HepG2 (cell line): ENCODE measurements around the gene SLC41A1. TPM values are rescaled to one million over a fixed set of nuclear protein-coding genes. Genes with fewer than 3 reads are reported as not detected.

Experiments
- ARID4A ChIP-seq: sonication (generic); formaldehyde crosslinking; IDR thresholded peaks from 2 replicates; pipeline ENCODE4 v1.5.0; 2020; ENCODE audit warnings: mild to moderate bottlenecking, missing genetic modification reagents, borderline replicate concordance
- CENPX ChIP-seq: sonication (generic); formaldehyde crosslinking; IDR thresholded peaks from 2 replicates; pipeline ENCODE4 v1.9.0; 2021; ENCODE audit warnings: mild to moderate bottlenecking, missing genetic modification reagents, moderate library complexity
- DDIT3 ChIP-seq: sonication (generic); formaldehyde crosslinking; IDR thresholded peaks from 2 replicates; pipeline ENCODE4 v1.4.0; 2020; ENCODE audit warnings: mild to moderate bottlenecking, missing genetic modification reagents
- FOSL1 ChIP-seq: sonication (generic); formaldehyde crosslinking; IDR thresholded peaks from 2 replicates; pipeline ENCODE4 v1.9.0; 2021; ENCODE audit warnings: missing genetic modification reagents, borderline replicate concordance
- MAFF ChIP-seq: IDR thresholded peaks from 2 replicates; pipeline ENCODE4 v1.6.1; 2011; ENCODE audit warnings: low read depth, low read length, improper control_type of control experiment
- MAFG ChIP-seq: sonication (generic); formaldehyde crosslinking; IDR thresholded peaks from 2 replicates; pipeline ENCODE4 v1.5.1; 2020; ENCODE audit warnings: mild to moderate bottlenecking, missing genetic modification reagents
- PAX8 ChIP-seq: sonication (generic); formaldehyde crosslinking; IDR thresholded peaks from 2 replicates; pipeline ENCODE4 v1.8.0; 2022; ENCODE audit warnings: mild to moderate bottlenecking, missing genetic modification reagents, borderline replicate concordance
- PHF8 ChIP-seq: sonication (generic); formaldehyde crosslinking; IDR thresholded peaks from 2 replicates; pipeline ENCODE4 v1.5.0; 2020; ENCODE audit warnings: missing genetic modification reagents
- TMF1 ChIP-seq: sonication (generic); formaldehyde crosslinking; IDR thresholded peaks from 2 replicates; pipeline ENCODE4 v1.8.1; 2022; ENCODE audit warnings: low read depth, missing genetic modification reagents
- TOPORS ChIP-seq: sonication (generic); formaldehyde crosslinking; IDR thresholded peaks from 2 replicates; pipeline ENCODE4 v1.8.0; 2023; ENCODE audit warnings: mild to moderate bottlenecking, missing genetic modification reagents
- ZNF136 ChIP-seq: sonication (generic); formaldehyde crosslinking; IDR thresholded peaks from 2 replicates; pipeline ENCODE4 v1.8.1; 2022; ENCODE audit warnings: low read depth, mild to moderate bottlenecking, moderate library complexity, missing genetic modification reagents
- ZNF282 ChIP-seq: fragments of 450-650 bp; IDR thresholded peaks from 2 replicates; pipeline ENCODE4 v1.6.1; 2018; ENCODE audit not compliant: partially characterized antibody
- ZNF331 ChIP-seq: sonication (generic); formaldehyde crosslinking; IDR thresholded peaks from 2 replicates; pipeline ENCODE4 v1.4.0; 2020; ENCODE audit warnings: missing genetic modification reagents
- ZNF34 ChIP-seq: sonication (generic); formaldehyde crosslinking; IDR thresholded peaks from 2 replicates; pipeline ENCODE4 v1.4.0; 2020; ENCODE audit warnings: mild to moderate bottlenecking, missing genetic modification reagents, borderline replicate concordance
- ZNF614 ChIP-seq: IDR thresholded peaks from 2 replicates; pipeline ENCODE4 v1.6.1; 2018; ENCODE audit warnings: missing biosample characterization, missing genetic modification reagents, inconsistent platforms, borderline replicate concordance
- ZNF746 ChIP-seq: sonication (generic); formaldehyde crosslinking; IDR thresholded peaks from 2 replicates; pipeline ENCODE4 v1.8.0; 2022; ENCODE audit warnings: mild to moderate bottlenecking, missing genetic modification reagents
- polyA plus RNA-seq, 8 experiments: library from polyadenylated mRNA; depleted of rRNA in 3 of 8; stranded (reverse) in 7 of 8; unstranded in 1 of 8; fragments of >200 nt; fragmentation: Illumina TruSeq in 4 of 8; extraction: Trizol in 4 of 8; gene quantifications; 2 replicates each; pipeline versions ENCODE4 v1.2.1 to v1.2.3, GENCODE V29; 2011 to 2016; ENCODE audit warnings: low read depth in 4 of 8, missing spikeins in 1 of 8, mixed read lengths in 1 of 8; ENCODE audit not compliant: insufficient read depth in 1 of 8
- total RNA-seq, 5 experiments: library from RNA; depleted of rRNA; stranded (reverse); fragments of >200 nt; fragmentation: Illumina TruSeq; extraction: Trizol; gene quantifications; 2 replicates each; pipeline ENCODE4 v1.2.3, GENCODE V29; 2016; ENCODE audit warnings: low read depth in 1 of 5
- TF ChIP-seq, protein P1 (sequence below): sonication (generic); formaldehyde crosslinking; conservative IDR thresholded peaks from 2 replicates; pipeline ENCODE4 v1.8.0; 2022; ENCODE audit warnings: low read depth, missing genetic modification reagents
- TF ChIP-seq, protein P2 (sequence below): sonication (generic); formaldehyde crosslinking; IDR thresholded peaks from 2 replicates; pipeline ENCODE4 v1.4.0; 2020; ENCODE audit warnings: missing genetic modification reagents, mild to moderate bottlenecking, borderline replicate concordance
- TF ChIP-seq, protein P3 (sequence below): sonication (generic); formaldehyde crosslinking; IDR thresholded peaks from 2 replicates; pipeline ENCODE4 v1.9.0; 2021; ENCODE audit warnings: missing genetic modification reagents, mild to moderate bottlenecking, borderline replicate concordance

Gene SLC41A1
- total and polyA plus RNA-seq, 2 of the 13 experiments (the other 11 are each of a cell fraction or from before 2014, with no cell fraction given): 2.2 to 4.6 TPM

DNA sequence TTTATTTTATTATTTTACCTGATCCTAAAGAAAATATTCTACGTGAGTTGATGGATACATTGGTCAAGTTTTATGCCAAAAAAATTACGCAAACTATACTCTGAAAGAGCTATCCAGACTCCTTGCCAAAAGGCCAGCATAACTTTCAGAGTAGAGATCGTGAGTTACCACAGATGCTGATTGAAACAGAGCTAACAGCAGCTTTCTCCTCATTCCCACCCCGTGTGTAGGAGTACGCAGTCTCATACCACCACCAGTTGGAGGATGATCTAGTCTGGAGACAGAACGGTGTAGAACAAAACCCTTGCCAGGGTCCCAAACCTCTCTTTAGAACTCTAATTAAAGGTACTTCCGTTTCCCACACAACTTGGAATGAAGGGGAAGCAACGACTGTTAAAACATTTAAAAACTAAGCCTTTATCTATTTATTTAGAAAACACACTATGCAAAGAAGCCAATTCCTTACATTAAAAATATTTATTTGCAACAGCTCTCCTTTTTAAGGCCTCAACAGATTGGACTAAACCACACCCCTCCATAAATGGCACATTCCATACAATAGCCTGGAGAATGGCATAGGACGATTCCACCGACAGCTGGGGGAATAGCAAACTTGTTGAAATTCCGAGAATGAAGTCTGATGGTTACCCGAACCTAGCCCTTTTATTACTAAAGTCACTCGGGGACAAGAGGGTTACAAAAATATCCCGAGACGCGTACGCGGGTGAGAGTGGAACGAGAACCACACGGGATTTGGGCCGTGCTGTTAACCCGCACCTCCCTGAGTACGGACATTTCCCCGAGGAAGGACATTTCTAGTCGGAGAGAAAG is 64.4 kb downstream of the SLC41A1 start (continued):
- TF ChIP-seq ZNF34 (CRISPR knock-in tag): no peak; the same call in 1 of the 2 replicates
- TF ChIP-seq, protein P1, sequence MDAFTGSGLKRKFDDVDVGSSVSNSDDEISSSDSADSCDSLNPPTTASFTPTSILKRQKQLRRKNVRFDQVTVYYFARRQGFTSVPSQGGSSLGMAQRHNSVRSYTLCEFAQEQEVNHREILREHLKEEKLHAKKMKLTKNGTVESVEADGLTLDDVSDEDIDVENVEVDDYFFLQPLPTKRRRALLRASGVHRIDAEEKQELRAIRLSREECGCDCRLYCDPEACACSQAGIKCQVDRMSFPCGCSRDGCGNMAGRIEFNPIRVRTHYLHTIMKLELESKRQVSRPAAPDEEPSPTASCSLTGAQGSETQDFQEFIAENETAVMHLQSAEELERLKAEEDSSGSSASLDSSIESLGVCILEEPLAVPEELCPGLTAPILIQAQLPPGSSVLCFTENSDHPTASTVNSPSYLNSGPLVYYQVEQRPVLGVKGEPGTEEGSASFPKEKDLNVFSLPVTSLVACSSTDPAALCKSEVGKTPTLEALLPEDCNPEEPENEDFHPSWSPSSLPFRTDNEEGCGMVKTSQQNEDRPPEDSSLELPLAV (CRISPR knock-in tag): no peak
- no peak for TF ChIP-seq MAFG
- TF ChIP-seq PHF8 (CRISPR knock-in tag): peak; percentile 47
- no peak for TF ChIP-seq ZNF614
- TF ChIP-seq DDIT3 (CRISPR knock-in tag): no peak
- no peak for TF ChIP-seq PAX8
- no peak for TF ChIP-seq FOSL1
- no peak for TF ChIP-seq MAFF
- no peak for TF ChIP-seq ZNF136 (CRISPR knock-in tag)
- TF ChIP-seq, protein P2, sequence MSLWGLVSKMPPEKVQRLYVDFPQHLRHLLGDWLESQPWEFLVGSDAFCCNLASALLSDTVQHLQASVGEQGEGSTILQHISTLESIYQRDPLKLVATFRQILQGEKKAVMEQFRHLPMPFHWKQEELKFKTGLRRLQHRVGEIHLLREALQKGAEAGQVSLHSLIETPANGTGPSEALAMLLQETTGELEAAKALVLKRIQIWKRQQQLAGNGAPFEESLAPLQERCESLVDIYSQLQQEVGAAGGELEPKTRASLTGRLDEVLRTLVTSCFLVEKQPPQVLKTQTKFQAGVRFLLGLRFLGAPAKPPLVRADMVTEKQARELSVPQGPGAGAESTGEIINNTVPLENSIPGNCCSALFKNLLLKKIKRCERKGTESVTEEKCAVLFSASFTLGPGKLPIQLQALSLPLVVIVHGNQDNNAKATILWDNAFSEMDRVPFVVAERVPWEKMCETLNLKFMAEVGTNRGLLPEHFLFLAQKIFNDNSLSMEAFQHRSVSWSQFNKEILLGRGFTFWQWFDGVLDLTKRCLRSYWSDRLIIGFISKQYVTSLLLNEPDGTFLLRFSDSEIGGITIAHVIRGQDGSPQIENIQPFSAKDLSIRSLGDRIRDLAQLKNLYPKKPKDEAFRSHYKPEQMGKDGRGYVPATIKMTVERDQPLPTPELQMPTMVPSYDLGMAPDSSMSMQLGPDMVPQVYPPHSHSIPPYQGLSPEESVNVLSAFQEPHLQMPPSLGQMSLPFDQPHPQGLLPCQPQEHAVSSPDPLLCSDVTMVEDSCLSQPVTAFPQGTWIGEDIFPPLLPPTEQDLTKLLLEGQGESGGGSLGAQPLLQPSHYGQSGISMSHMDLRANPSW: no peak
- TF ChIP-seq CENPX (CRISPR knock-in tag): no peak
- TF ChIP-seq TMF1 (CRISPR knock-in tag): no peak
- TF ChIP-seq, protein P3, sequence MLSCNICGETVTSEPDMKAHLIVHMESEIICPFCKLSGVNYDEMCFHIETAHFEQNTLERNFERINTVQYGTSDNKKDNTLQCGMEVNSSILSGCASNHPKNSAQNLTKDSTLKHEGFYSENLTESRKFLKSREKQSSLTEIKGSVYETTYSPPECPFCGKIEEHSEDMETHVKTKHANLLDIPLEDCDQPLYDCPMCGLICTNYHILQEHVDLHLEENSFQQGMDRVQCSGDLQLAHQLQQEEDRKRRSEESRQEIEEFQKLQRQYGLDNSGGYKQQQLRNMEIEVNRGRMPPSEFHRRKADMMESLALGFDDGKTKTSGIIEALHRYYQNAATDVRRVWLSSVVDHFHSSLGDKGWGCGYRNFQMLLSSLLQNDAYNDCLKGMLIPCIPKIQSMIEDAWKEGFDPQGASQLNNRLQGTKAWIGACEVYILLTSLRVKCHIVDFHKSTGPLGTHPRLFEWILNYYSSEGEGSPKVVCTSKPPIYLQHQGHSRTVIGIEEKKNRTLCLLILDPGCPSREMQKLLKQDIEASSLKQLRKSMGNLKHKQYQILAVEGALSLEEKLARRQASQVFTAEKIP (CRISPR knock-in tag): no peak
- TF ChIP-seq ARID4A (CRISPR knock-in tag): no peak
- no peak for TF ChIP-seq ZNF746 (CRISPR knock-in tag)
- no peak for TF ChIP-seq ZNF282
- TF ChIP-seq TOPORS (CRISPR knock-in tag): no peak
- TF ChIP-seq ZNF331 (CRISPR knock-in tag): no peak
